B cell (primary cell): ENCODE results near the gene CYP2A13. TPM values are rescaled to one million over a fixed set of nuclear protein-coding genes. Genes with fewer than 3 reads are reported as not detected.
"Not testable (repeated sequence)": the region's sequence is repeated elsewhere in the genome, so short reads cannot be mapped to it uniquely, and the experiment has no call there.

Source experiments
- ATAC-seq: fragments of 200-7000 bp; cut with Tn5 transposase; one replicate; pipeline ENCODE4 v1.10.0; 2021; ENCODE audit warnings: low read depth, mild to moderate bottlenecking, moderate number of reproducible peaks, moderate library complexity
- CTCF ChIA-PET: fragments of 350-600 bp; sonication (Branson Sonifier 250); formaldehyde crosslinking; loops from one replicate; lab custom pipeline; 2021; ENCODE audit warnings: antibody characterized with exemption, inconsistent platforms; lab: Charles Lee
- POLR2A ChIA-PET: fragments of 350-600 bp; sonication (Branson Sonifier 250); formaldehyde crosslinking; loops from one replicate; lab custom pipeline; 2021; ENCODE audit warnings: antibody characterized with exemption; lab: Charles Lee
- DNase-seq: peaks from one replicate; pipeline ENCODE4 v3.0.0; 2013
- H2AFZ ChIP-seq: 2 replicates; pipeline ENCODE4 v1.6.1; 2012; ENCODE audit warnings: mild to moderate bottlenecking, low read depth, low read length; ENCODE audit not compliant: insufficient read depth, poor library complexity, severe bottlenecking
- H3K27ac ChIP-seq, 2 donors: 1 replicate in 1 of 2; 2 replicates in 1 of 2; pipeline ENCODE4 v1.5.1; 2012 to 2013; ENCODE audit warnings: low read length in 2 of 2, mild to moderate bottlenecking in 2 of 2, moderate library complexity in 1 of 2
- H3K27me3 ChIP-seq, 4 experiments: fragments of 200-600 bp in 1 of 4; sonication (generic) in 1 of 4; replicated peaks in 1 of 4; 1 replicate in 2 of 4; 2 replicates in 2 of 4; pipeline versions ENCODE4 v1.6.1 to v1.7.0; 2013 to 2016; ENCODE audit warnings: low read length in 3 of 4, mild to moderate bottlenecking in 2 of 4, mixed read lengths in 1 of 4, moderate library complexity in 1 of 4; ENCODE audit not compliant: insufficient read depth in 4 of 4, control insufficient read depth in 3 of 4; ENCODE audit errors: control extremely low read depth in 1 of 4
- H3K36me3 ChIP-seq, 2 experiments: replicated peaks in 1 of 2; 1 replicate in 1 of 2; 2 replicates in 1 of 2; pipeline versions ENCODE4 v1.6.1 to v1.7.1; 2013; ENCODE audit warnings: low read length in 1 of 2; ENCODE audit not compliant: insufficient read depth in 2 of 2, control insufficient read depth in 1 of 2; ENCODE audit errors: control extremely low read depth in 1 of 2, extremely low read depth in 1 of 2
- H3K4me1 ChIP-seq, 2 donors: fragments of 200-600 bp in 1 of 2; sonication (generic) in 1 of 2; 1 replicate in 1 of 2; 2 replicates in 1 of 2; pipeline versions ENCODE4 v1.5.1 to v1.6.1; 2013 to 2017; ENCODE audit warnings: low read length in 2 of 2; ENCODE audit not compliant: control insufficient read depth in 2 of 2, insufficient read depth in 2 of 2
- H3K4me2 ChIP-seq: replicated peaks from 2 replicates; pipeline ENCODE3; 2012; ENCODE audit warnings: mild to moderate bottlenecking, low read depth, low read length; ENCODE audit not compliant: poor library complexity, severe bottlenecking
- H3K4me3 ChIP-seq, 5 experiments: fragments of 200-600 bp in 1 of 5; sonication (generic) in 1 of 5; 1 replicate in 3 of 5; 2 replicates in 2 of 5; pipeline versions ENCODE4 v1.5.1 to v1.7.0; 2011 to 2016; ENCODE audit warnings: low read length in 4 of 5, mild to moderate bottlenecking in 4 of 5, low read depth in 2 of 5, control low read depth in 1 of 5, moderate library complexity in 1 of 5; ENCODE audit not compliant: insufficient read depth in 1 of 5; ENCODE audit errors: control extremely low read depth in 1 of 5, extremely low read depth in 1 of 5
- H3K79me2 ChIP-seq: fragments of 200-600 bp; sonication (generic); one replicate; pipeline ENCODE4 v1.6.0; 2016; ENCODE audit warnings: low read length; ENCODE audit not compliant: control insufficient read depth, insufficient read depth
- H3K9ac ChIP-seq: fragments of 200-600 bp; sonication (generic); 2 replicates; pipeline ENCODE4 v1.6.1; 2017; ENCODE audit warnings: mild to moderate bottlenecking, low read length, moderate library complexity
- H3K9me3 ChIP-seq, 3 donors: one replicate each; pipeline versions ENCODE4 v1.6.1 to v1.7.1; 2013; ENCODE audit warnings: low read length in 2 of 3; ENCODE audit not compliant: control insufficient read depth in 2 of 3, insufficient read depth in 1 of 3; ENCODE audit errors: control extremely low read depth in 1 of 3
- H4K20me1 ChIP-seq: 2 replicates; pipeline ENCODE4 v1.6.0; 2012; ENCODE audit warnings: mild to moderate bottlenecking, low read length; ENCODE audit not compliant: insufficient read depth, control insufficient read depth, poor library complexity, severe bottlenecking
- H3K27ac Mint-ChIP-seq: one replicate; pipeline ENCODE4 v1.8.0; 2021; ENCODE audit warnings: mixed read lengths
- H3K27me3 Mint-ChIP-seq: one replicate; pipeline ENCODE4 v1.8.0; 2021; ENCODE audit warnings: mixed read lengths
- H3K4me1 Mint-ChIP-seq: one replicate; pipeline ENCODE4 v1.8.0; 2021; ENCODE audit warnings: mixed read lengths
- H3K4me3 Mint-ChIP-seq: one replicate; pipeline ENCODE4 v1.8.0; 2021; ENCODE audit warnings: mixed read lengths
- H3K9me3 Mint-ChIP-seq: one replicate; pipeline ENCODE4 v1.8.0; 2022; ENCODE audit warnings: mixed read lengths; ENCODE audit not compliant: insufficient read depth
- CTCF ChIP-seq: fragments of 200-600 bp; IDR thresholded peaks from one replicate; pipeline ENCODE4 v1.8.0; 2022; ENCODE audit warnings: antibody characterized with exemption, mild to moderate bottlenecking
- EZH2 ChIP-seq: IDR thresholded peaks from 2 replicates; pipeline ENCODE4 v1.6.1; 2012; ENCODE audit warnings: borderline replicate concordance, low read depth, mild to moderate bottlenecking, moderate library complexity, low read length; ENCODE audit not compliant: insufficient read depth, poor library complexity, severe bottlenecking
- WGBS: methylation state at CpG from one replicate; pipeline ENCODE4 v1.1.5; 2013; ENCODE audit warnings: missing lambda C conversion rate; ENCODE audit not compliant: insufficient coverage; 5-methylcytosine and 5-hydroxymethylcytosine counted together
- intact Hi-C: fragments of 100-400 bp; cut with micrococcal nuclease; formaldehyde crosslinking; loops from one replicate; pipeline ENCODE4 v1.10.0; 2022
- polyA minus RNA-seq: library from RNA; depleted of rRNA, polyadenylated mRNA; stranded (reverse); fragments of >200 nt; gene quantifications from 2 replicates; pipeline ENCODE4 v1.2.3, GENCODE V29; 2012
- polyA plus RNA-seq: library from polyadenylated mRNA; depleted of rRNA; stranded (reverse); fragments of >200 nt; gene quantifications from 2 replicates; pipeline ENCODE4 v1.2.3, GENCODE V29; 2012
- total RNA-seq, 2 donors: library from RNA; stranded (reverse); fragments of 120-200 nt in 1 of 2; gene quantifications; 1 replicate in 1 of 2; 2 replicates in 1 of 2; pipeline versions ENCODE4 v1.2.3 to v1.2.4, GENCODE V29; 2013 to 2022

The CYP2A13 gene
- total RNA-seq (not detected in 2 replicates), polyA plus RNA-seq (not detected in 2 replicates), polyA minus RNA-seq (not detected in 2 replicates)
- total RNA-seq (2013), result not detected

- no peak within 1 kb of the TSS for H2AFZ ChIP-seq
- no peak for TF ChIP-seq CTCF
- Mint-ChIP-seq H3K27ac (no peak within 1 kb of the TSS), H3K4me3 (no peak within 1 kb of the TSS), H3K27me3 (peaks cover 68% of the 10 kb centered on the region), H3K4me1 (no peaks in the 10 kb centered on the region), H3K9me3 (no peaks in the 10 kb centered on the region)
- CTCF ChIA-PET, result no interaction called here
- no peaks in the 10 kb centered on the region for H3K9me3 ChIP-seq
- no peak within 1 kb of the TSS for H3K4me2 ChIP-seq
- ATAC-seq (no peak), DNase-seq (no peak)
- H3K79me2 ChIP-seq, result no peaks in the 10 kb centered on the region
- H3K27me3 ChIP-seq, result peaks cover 0 to 21% (median 1%) of the 10 kb centered on the region in 4 experiments
- H3K27ac ChIP-seq, result no peak within 1 kb of the TSS
- H3K9ac ChIP-seq, result no peak within 1 kb of the TSS
- H4K20me1 ChIP-seq, result no peaks in the 10 kb centered on the region
- H3K4me3 ChIP-seq, result no peak within 1 kb of the TSS
- 78% methylated on average over 2 of the region's 2 CpGs for WGBS
- POLR2A ChIA-PET, result no interaction called here
- H3K4me1 ChIP-seq, result no peaks in the 10 kb centered on the region
- H3K36me3 ChIP-seq, result no peaks in the 10 kb centered on the region
- intact Hi-C loops, result no loop called here
Measured at GRCh38 chr19:41088151-41088550, at the start of gene CYP2A13. Gene CYP2A13, plus strand, starts transcription at chr19:41088451. Its CDS starts 21 bp downstream, at chr19:41088472.

- H3K9ac ChIP-seq, result no peak overlapping the region
- intact Hi-C loops, result no loop called here
- no peaks in the 10 kb centered on the region for H4K20me1 ChIP-seq
- H3K27ac Mint-ChIP-seq, result no peak overlapping the region
- no peaks in the 10 kb centered on the region for H3K79me2 ChIP-seq
- peaks cover 21% of the 10 kb centered on the region for H3K27me3 Mint-ChIP-seq
- no peaks in the 10 kb centered on the region for H3K36me3 ChIP-seq
- no CpG with 5 or more reads among the region's 1 CpG for WGBS
- ChIA-PET CTCF (no interaction called here), POLR2A (no interaction called here)
- H3K27me3 ChIP-seq, result no peaks in the 10 kb centered on the region
- H3K4me1 Mint-ChIP-seq, result no peaks in the 10 kb centered on the region
- no peak overlapping the region for H3K4me3 Mint-ChIP-seq
- TF ChIP-seq CTCF (no peak), EZH2 (no peak)
- no peak overlapping the region for H3K4me2 ChIP-seq
- DNase-seq (no peak), ATAC-seq (no peak)
- H3K9me3 Mint-ChIP-seq, result no peaks in the 10 kb centered on the region
- H3K9me3 ChIP-seq, result no peaks in the 10 kb centered on the region
- no peak overlapping the region for H3K4me3 ChIP-seq
- H3K27ac ChIP-seq, result no peak overlapping the region
- no peak overlapping the region for H2AFZ ChIP-seq
- H3K4me1 ChIP-seq, result no peaks in the 10 kb centered on the region
Measured at GRCh38 chr19:41039806-41040205, 48.4 kb upstream of the CYP2A13 start.

GRCh38 chr19:41045095-41045494 lies 43.2 kb upstream of the CYP2A13 start:
- H3K36me3 ChIP-seq, H3K4me3 ChIP-seq, H3K27me3 ChIP-seq, H3K79me2 ChIP-seq, H2AFZ ChIP-seq, H3K9me3 ChIP-seq, H4K20me1 ChIP-seq, H3K9ac ChIP-seq, CTCF ChIA-PET, POLR2A ChIA-PET, H3K4me1 ChIP-seq, ATAC-seq, H3K4me2 ChIP-seq, H3K4me3 Mint-ChIP-seq, H3K4me1 Mint-ChIP-seq, H3K9me3 Mint-ChIP-seq, H3K27ac ChIP-seq, DNase-seq, intact Hi-C loops, H3K27ac Mint-ChIP-seq: not testable (repeated sequence)
- peaks cover 19% of the 10 kb centered on the region for H3K27me3 Mint-ChIP-seq
- no CpG with 5 or more reads among the region's 1 CpG for WGBS
